Right forelimb (tissue), 1 donor: Measurements from ENCODE around the gene PPM1L.

Experiments
- DNase-seq: peaks from one replicate; pipeline ENCODE4 v3.0.0-alpha.2; 2018

Gene PPM1L

GRCh38 chr3:161104561-161105551, 348.8 kb downstream of the PPM1L start, which contains the start of gene B3GALNT1:
Gene B3GALNT1, minus strand, starts transcription at chr3:161105349. Its CDS starts 18,595 bp downstream, at chr3:161086754.
- DNase-seq = peak; percentile 84

- no peak for DNase-seq
These were observed 351.3 kb downstream of the PPM1L start for GRCh38 chr3:161107311-161107710.

- DNase-seq = no peak
These were observed 352.8 kb downstream of the PPM1L start for GRCh38 chr3:161108840-161109239.

- no peak for DNase-seq
These were observed 361.6 kb downstream of the PPM1L start for GRCh38 chr3:161117646-161118045.

GRCh38 chr3:161126495-161126894, 370.5 kb downstream of the PPM1L start:
- no peak for DNase-seq
